H9 (cell line): ENCODE results near the gene CNGB1. TPM values are rescaled to one million over a fixed set of nuclear protein-coding genes. Genes with fewer than 3 reads are reported as not detected.

Experiments used
- DNase-seq: peaks from one replicate; pipeline ENCODE4 v3.0.0-alpha.2; 2017
- H2AFZ ChIP-seq: one replicate; pipeline ENCODE4 v1.6.1; 2013; ENCODE audit warnings: mild to moderate bottlenecking, low read length, control low read depth, moderate library complexity
- H2AK5ac ChIP-seq: 2 replicates; pipeline ENCODE4 v1.6.1; 2013; ENCODE audit warnings: low read length, control low read depth, mixed read lengths; ENCODE audit not compliant: insufficient read length
- H2BK120ac ChIP-seq: one replicate; pipeline ENCODE4 v1.6.1; 2013; ENCODE audit warnings: low read depth, mild to moderate bottlenecking, low read length, control low read depth, inconsistent platforms; ENCODE audit not compliant: poor library complexity, severe bottlenecking
- H2BK12ac ChIP-seq: 2 replicates; pipeline ENCODE4 v1.6.1; 2013; ENCODE audit warnings: low read length, control low read depth, mixed read lengths, low read depth; ENCODE audit not compliant: insufficient read length
- H2BK15ac ChIP-seq: 2 replicates; pipeline ENCODE4 v1.6.1; 2013; ENCODE audit warnings: low read depth, low read length, control low read depth
- H2BK20ac ChIP-seq: one replicate; pipeline ENCODE4 v1.6.1; 2013; ENCODE audit warnings: low read depth, mild to moderate bottlenecking, low read length, control low read depth, inconsistent platforms; ENCODE audit not compliant: poor library complexity, severe bottlenecking
- H2BK5ac ChIP-seq: 2 replicates; pipeline ENCODE4 v1.6.1; 2013; ENCODE audit warnings: low read length, control low read depth, mixed read lengths; ENCODE audit not compliant: insufficient read length
- H3K14ac ChIP-seq: 2 replicates; pipeline ENCODE4 v1.6.1; 2013; ENCODE audit warnings: low read length, control low read depth; ENCODE audit not compliant: insufficient read depth
- H3K18ac ChIP-seq: 2 replicates; pipeline ENCODE4 v1.6.1; 2013; ENCODE audit warnings: low read depth, mild to moderate bottlenecking, mixed read lengths, low read length, control low read depth; ENCODE audit not compliant: insufficient read length
- H3K23ac ChIP-seq: 2 replicates; pipeline ENCODE4 v1.6.1; 2013; ENCODE audit warnings: low read length, control low read depth, mixed read lengths, low read depth; ENCODE audit not compliant: insufficient read length
- H3K23me2 ChIP-seq: 2 replicates; pipeline ENCODE4 v1.6.1; 2013; ENCODE audit warnings: low read depth, mild to moderate bottlenecking, mixed read lengths, low read length, control low read depth; ENCODE audit not compliant: insufficient read length, poor library complexity, severe bottlenecking
- H3K27ac ChIP-seq: 2 replicates; pipeline ENCODE4 v1.5.1; 2013; ENCODE audit warnings: low read length, control low read depth, mixed read lengths, low read depth; ENCODE audit not compliant: insufficient read length
- H3K27me3 ChIP-seq: 2 replicates; pipeline ENCODE4 v1.6.1; 2013; ENCODE audit warnings: low read length, control low read depth, inconsistent platforms; ENCODE audit not compliant: insufficient read depth
- H3K4ac ChIP-seq: 2 replicates; pipeline ENCODE4 v1.6.1; 2013; ENCODE audit warnings: low read depth, mild to moderate bottlenecking, control low read depth, inconsistent platforms, low read length, moderate library complexity
- H3K4me1 ChIP-seq: 2 replicates; pipeline ENCODE4 v1.6.1; 2013; ENCODE audit warnings: low read length, control low read depth, inconsistent platforms; ENCODE audit not compliant: insufficient read depth
- H3K4me2 ChIP-seq: 2 replicates; pipeline ENCODE4 v1.6.1; 2013; ENCODE audit warnings: low read length, control low read depth, mixed read lengths; ENCODE audit not compliant: insufficient read length, insufficient read depth
- H3K56ac ChIP-seq: 2 replicates; pipeline ENCODE4 v1.6.1; 2013; ENCODE audit warnings: low read depth, mild to moderate bottlenecking, mixed read lengths, low read length, control low read depth; ENCODE audit not compliant: insufficient read length
- H3K79me1 ChIP-seq: 2 replicates; pipeline ENCODE4 v1.6.1; 2013; ENCODE audit warnings: low read depth, mild to moderate bottlenecking, moderate library complexity, low read length, control low read depth, inconsistent platforms; ENCODE audit not compliant: insufficient read depth, poor library complexity, severe bottlenecking
- H3K79me2 ChIP-seq: 2 replicates; pipeline ENCODE4 v1.6.1; 2013; ENCODE audit warnings: low read length, control low read depth, inconsistent platforms; ENCODE audit not compliant: insufficient read depth
- H3K9ac ChIP-seq: 2 replicates; pipeline ENCODE4 v1.6.1; 2013; ENCODE audit warnings: low read length, control low read depth, mixed read lengths; ENCODE audit not compliant: insufficient read length; ENCODE audit errors: extremely low read depth
- H3K9me3 ChIP-seq: one replicate; pipeline ENCODE4 v1.6.1; 2013; ENCODE audit warnings: low read depth, low read length, inconsistent platforms; ENCODE audit not compliant: control insufficient read depth
- H3T11ph ChIP-seq: one replicate; pipeline ENCODE4 v1.6.1; 2013; ENCODE audit warnings: mild to moderate bottlenecking, low read length, control low read depth, inconsistent platforms
- H4K20me1 ChIP-seq: one replicate; pipeline ENCODE4 v1.6.1; 2013; ENCODE audit not compliant: control insufficient read depth, insufficient read length, insufficient read depth
- H4K5ac ChIP-seq: 2 replicates; pipeline ENCODE4 v1.6.1; 2013; ENCODE audit warnings: low read depth, mild to moderate bottlenecking, mixed read lengths, low read length, control low read depth; ENCODE audit not compliant: insufficient read length
- H4K8ac ChIP-seq: replicated peaks from 2 replicates; pipeline ENCODE4 v1.6.1; 2013; ENCODE audit warnings: low read length, control low read depth, mixed read lengths, low read depth; ENCODE audit not compliant: insufficient read length
- H4K91ac ChIP-seq: 2 replicates; pipeline ENCODE4 v1.6.1; 2013; ENCODE audit warnings: low read depth, mild to moderate bottlenecking, moderate library complexity, mixed read lengths, low read length, control low read depth; ENCODE audit not compliant: insufficient read length
- H3K27ac Mint-ChIP-seq, 3 experiments: 2 replicates in 2 of 3; 3 replicates in 1 of 3; pipeline ENCODE4 v1.8.0; 2020 to 2021; ENCODE audit warnings: mixed read lengths in 3 of 3, mild to moderate bottlenecking in 1 of 3, moderate library complexity in 1 of 3
- H3K27me3 Mint-ChIP-seq: 2 replicates; pipeline ENCODE4 v1.8.0; 2021; ENCODE audit warnings: low read depth, mild to moderate bottlenecking, moderate library complexity, mixed read lengths
- H3K36me3 Mint-ChIP-seq, 3 experiments: 2 replicates in 2 of 3; 3 replicates in 1 of 3; pipeline ENCODE4 v1.8.0; 2020 to 2021; ENCODE audit warnings: low read depth in 3 of 3, mixed read lengths in 3 of 3; ENCODE audit not compliant: insufficient read depth in 1 of 3
- H3K4me1 Mint-ChIP-seq, 2 experiments: 2 replicates each; pipeline ENCODE4 v1.8.0; 2020; ENCODE audit warnings: mixed read lengths in 2 of 2
- H3K4me3 Mint-ChIP-seq, 2 experiments: 2 replicates in 1 of 2; 3 replicates in 1 of 2; pipeline ENCODE4 v1.8.0; 2020 to 2021; ENCODE audit warnings: mild to moderate bottlenecking in 2 of 2, mixed read lengths in 2 of 2, moderate library complexity in 1 of 2
- H3K9me3 Mint-ChIP-seq, 2 experiments: 2 replicates in 1 of 2; 3 replicates in 1 of 2; pipeline ENCODE4 v1.8.0; 2020; ENCODE audit warnings: mild to moderate bottlenecking in 2 of 2, mixed read lengths in 2 of 2, moderate library complexity in 1 of 2
- WGBS: extraction: QIAGEN DNeasy Blood & Tissue Kit; methylation state at CpG from one replicate; pipeline ENCODE4 v1.1.7; 2013; ENCODE audit warnings: missing lambda C conversion rate, low lambda C conversion rate, mixed read lengths; ENCODE audit not compliant: insufficient read length; ENCODE audit errors: extremely low coverage; 5-methylcytosine and 5-hydroxymethylcytosine counted together
- total RNA-seq: library from RNA; stranded (reverse); gene quantifications from 2 replicates; pipeline ENCODE4 v1.2.1, GENCODE V29; 2021
- TF ChIP-seq, protein P1 (sequence below): fragments of 200-600 bp; sonication (generic); conservative IDR thresholded peaks from 3 replicates; pipeline ENCODE4 v1.8.0; 2021; ENCODE audit warnings: antibody characterized with exemption, mild to moderate bottlenecking

The CNGB1 gene
- total RNA-seq, 1 experiment from 2014 or later = not detected

DNA sequence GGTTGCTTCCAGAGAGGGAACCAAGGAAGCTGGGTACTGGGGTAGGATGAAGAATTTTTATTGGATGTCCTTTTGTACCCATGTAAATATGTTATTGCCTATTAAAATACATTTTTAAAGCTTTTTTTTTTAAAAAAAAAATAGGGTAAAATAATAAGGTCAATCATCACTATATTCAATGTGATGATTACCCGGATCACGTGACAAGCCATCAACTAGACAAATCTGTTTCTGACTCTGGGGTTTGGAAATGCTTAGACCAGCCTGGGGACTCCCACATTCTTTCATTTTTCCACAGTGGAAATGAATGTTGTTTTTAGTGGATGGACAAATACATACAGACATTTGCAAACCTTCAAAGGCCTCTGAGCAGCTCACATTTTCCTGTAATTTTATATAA, 88.7 kb downstream of the CNGB1 start:
- no peak overlapping the region for H2AK5ac ChIP-seq
- no peaks in the 10 kb centered on the region for H3K79me1 ChIP-seq
- no peaks in the 10 kb centered on the region; the same call in 1 of the 2 replicates for H3K4me1 ChIP-seq
- no CpG with 5 or more reads among the region's 2 CpGs for WGBS
- no peak overlapping the region for H2BK20ac ChIP-seq
- no peak overlapping the region for H3K14ac ChIP-seq
- Mint-ChIP-seq H3K27ac (no peak overlapping the region), H3K27me3 (peaks cover under 1% of the 10 kb centered on the region; the same call in 1 of the 2 replicates), H3K36me3 (no peaks in the 10 kb centered on the region), H3K4me1 (peaks cover 12 to 27% of the 10 kb centered on the region in 2 experiments), H3K4me3 (no peak overlapping the region), H3K9me3 (no peaks in the 10 kb centered on the region)
- H3K23ac ChIP-seq = no peak overlapping the region
- no peaks in the 10 kb centered on the region for H3K27me3 ChIP-seq
- H3K4me2 ChIP-seq = no peak overlapping the region
- H3K23me2 ChIP-seq = peaks cover 2% of the 10 kb centered on the region
- TF ChIP-seq, protein P1, sequence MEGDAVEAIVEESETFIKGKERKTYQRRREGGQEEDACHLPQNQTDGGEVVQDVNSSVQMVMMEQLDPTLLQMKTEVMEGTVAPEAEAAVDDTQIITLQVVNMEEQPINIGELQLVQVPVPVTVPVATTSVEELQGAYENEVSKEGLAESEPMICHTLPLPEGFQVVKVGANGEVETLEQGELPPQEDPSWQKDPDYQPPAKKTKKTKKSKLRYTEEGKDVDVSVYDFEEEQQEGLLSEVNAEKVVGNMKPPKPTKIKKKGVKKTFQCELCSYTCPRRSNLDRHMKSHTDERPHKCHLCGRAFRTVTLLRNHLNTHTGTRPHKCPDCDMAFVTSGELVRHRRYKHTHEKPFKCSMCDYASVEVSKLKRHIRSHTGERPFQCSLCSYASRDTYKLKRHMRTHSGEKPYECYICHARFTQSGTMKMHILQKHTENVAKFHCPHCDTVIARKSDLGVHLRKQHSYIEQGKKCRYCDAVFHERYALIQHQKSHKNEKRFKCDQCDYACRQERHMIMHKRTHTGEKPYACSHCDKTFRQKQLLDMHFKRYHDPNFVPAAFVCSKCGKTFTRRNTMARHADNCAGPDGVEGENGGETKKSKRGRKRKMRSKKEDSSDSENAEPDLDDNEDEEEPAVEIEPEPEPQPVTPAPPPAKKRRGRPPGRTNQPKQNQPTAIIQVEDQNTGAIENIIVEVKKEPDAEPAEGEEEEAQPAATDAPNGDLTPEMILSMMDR = no peak
- H2BK5ac ChIP-seq = no peak overlapping the region
- no peaks in the 10 kb centered on the region for H3K79me2 ChIP-seq
- H2BK15ac ChIP-seq = no peak overlapping the region
- DNase-seq = no peak
- no peak overlapping the region for H3T11ph ChIP-seq
- H3K27ac ChIP-seq = no peak overlapping the region
- no peak overlapping the region for H3K9ac ChIP-seq
- no peak overlapping the region for H3K18ac ChIP-seq
- no peak overlapping the region for H2BK120ac ChIP-seq
- H3K56ac ChIP-seq = no peak overlapping the region
- H2BK12ac ChIP-seq = no peak overlapping the region
- H3K4ac ChIP-seq = no peak overlapping the region
- no peak overlapping the region for H2AFZ ChIP-seq
- no peaks in the 10 kb centered on the region for H3K9me3 ChIP-seq
- H4K5ac ChIP-seq = no peak overlapping the region
- H4K8ac ChIP-seq = no peak overlapping the region
- no peak overlapping the region for H4K91ac ChIP-seq
- H4K20me1 ChIP-seq = no peaks in the 10 kb centered on the region
